MM.1S (cell line): ENCODE results near the gene CHN2.

Experiments
- DNase-seq: peaks from one replicate; pipeline ENCODE4 v3.0.0-alpha.2; 2015
- H2AFZ ChIP-seq: fragments of 300-600 bp; sonication (generic); 2 replicates; pipeline ENCODE4 v1.6.0; 2016; ENCODE audit warnings: antibody characterized with exemption, low read length
- H3F3A ChIP-seq: fragments of 300-600 bp; sonication (generic); 2 replicates; pipeline ENCODE4 v1.6.1; 2016; ENCODE audit warnings: mild to moderate bottlenecking, antibody characterized with exemption, low read length, moderate library complexity, mixed read lengths; ENCODE audit not compliant: insufficient read depth
- H3K27ac ChIP-seq: fragments of 300-600 bp; sonication (generic); 2 replicates; pipeline ENCODE4 v1.5.1; 2016; ENCODE audit warnings: mild to moderate bottlenecking, low read length
- H3K27me3 ChIP-seq: fragments of 300-600 bp; sonication (generic); replicated peaks from 2 replicates; pipeline ENCODE4 v1.6.0; 2016; ENCODE audit warnings: low read length; ENCODE audit not compliant: insufficient read depth
- H3K36me3 ChIP-seq: fragments of 300-600 bp; sonication (generic); replicated peaks from 2 replicates; pipeline ENCODE4 v1.6.1; 2016; ENCODE audit warnings: mild to moderate bottlenecking, low read length, mixed read lengths; ENCODE audit not compliant: insufficient read depth
- H3K4me1 ChIP-seq: fragments of 300-600 bp; sonication (generic); 2 replicates; pipeline ENCODE4 v1.6.1; 2016; ENCODE audit warnings: low read length, mixed read lengths
- H3K4me2 ChIP-seq: fragments of 300-600 bp; sonication (generic); 2 replicates; pipeline ENCODE4 v1.6.0; 2016; ENCODE audit warnings: low read depth, low read length
- H3K4me3 ChIP-seq: fragments of 300-600 bp; sonication (generic); 2 replicates; pipeline ENCODE4 v1.5.1; 2016; ENCODE audit warnings: low read length, mixed read lengths
- H3K79me2 ChIP-seq: fragments of 300-600 bp; sonication (generic); 2 replicates; pipeline ENCODE4 v1.6.1; 2016; ENCODE audit warnings: mixed run types, low read length, mixed read lengths
- H3K9ac ChIP-seq: fragments of 300-600 bp; sonication (generic); 2 replicates; pipeline ENCODE4 v1.6.1; 2016; ENCODE audit warnings: low read length, mixed read lengths
- H3K9me2 ChIP-seq: fragments of 300-600 bp; sonication (generic); replicated peaks from 2 replicates; pipeline ENCODE4 v1.6.1; 2016; ENCODE audit warnings: mild to moderate bottlenecking, low read length, mixed read lengths; ENCODE audit not compliant: insufficient read depth
- H3K9me3 ChIP-seq: fragments of 300-600 bp; sonication (generic); replicated peaks from 2 replicates; pipeline ENCODE4 v1.6.1; 2016; ENCODE audit warnings: mild to moderate bottlenecking, low read length, mixed read lengths; ENCODE audit not compliant: insufficient read depth
- H4K20me1 ChIP-seq: fragments of 300-600 bp; sonication (generic); 2 replicates; pipeline ENCODE4 v1.6.1; 2016; ENCODE audit warnings: mild to moderate bottlenecking, low read length, moderate library complexity, mixed read lengths; ENCODE audit not compliant: insufficient read depth
- EZH2 ChIP-seq: fragments of 300-600 bp; sonication (generic); optimal IDR thresholded peaks from 2 replicates; pipeline ENCODE3; 2017; ENCODE audit warnings: low read depth, mild to moderate bottlenecking, antibody characterized with exemption, low read length, mixed read lengths
- EZH2phosphoT487 ChIP-seq: fragments of 300-600 bp; sonication (generic); IDR thresholded peaks from 2 replicates; pipeline ENCODE4 v1.6.1; 2018; ENCODE audit warnings: antibody characterized with exemption, low read length
- TF ChIP-seq, protein P1 (sequence below): fragments of 300-600 bp; sonication (generic); IDR thresholded peaks from 2 replicates; pipeline ENCODE4 v1.5.1; 2016; ENCODE audit warnings: antibody characterized with exemption, low read length, mixed read lengths

The CHN2 gene

GRCh38 chr7:29289156-29290021, 94.8 kb downstream of the CHN2 start:
- no peaks in the 10 kb centered on the region for H3K36me3 ChIP-seq
- TF ChIP-seq EZH2 (no peak), EZH2phosphoT487 (no peak)
- TF ChIP-seq, protein P1, sequence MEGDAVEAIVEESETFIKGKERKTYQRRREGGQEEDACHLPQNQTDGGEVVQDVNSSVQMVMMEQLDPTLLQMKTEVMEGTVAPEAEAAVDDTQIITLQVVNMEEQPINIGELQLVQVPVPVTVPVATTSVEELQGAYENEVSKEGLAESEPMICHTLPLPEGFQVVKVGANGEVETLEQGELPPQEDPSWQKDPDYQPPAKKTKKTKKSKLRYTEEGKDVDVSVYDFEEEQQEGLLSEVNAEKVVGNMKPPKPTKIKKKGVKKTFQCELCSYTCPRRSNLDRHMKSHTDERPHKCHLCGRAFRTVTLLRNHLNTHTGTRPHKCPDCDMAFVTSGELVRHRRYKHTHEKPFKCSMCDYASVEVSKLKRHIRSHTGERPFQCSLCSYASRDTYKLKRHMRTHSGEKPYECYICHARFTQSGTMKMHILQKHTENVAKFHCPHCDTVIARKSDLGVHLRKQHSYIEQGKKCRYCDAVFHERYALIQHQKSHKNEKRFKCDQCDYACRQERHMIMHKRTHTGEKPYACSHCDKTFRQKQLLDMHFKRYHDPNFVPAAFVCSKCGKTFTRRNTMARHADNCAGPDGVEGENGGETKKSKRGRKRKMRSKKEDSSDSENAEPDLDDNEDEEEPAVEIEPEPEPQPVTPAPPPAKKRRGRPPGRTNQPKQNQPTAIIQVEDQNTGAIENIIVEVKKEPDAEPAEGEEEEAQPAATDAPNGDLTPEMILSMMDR = no peak
- H3K27me3 ChIP-seq = no peaks in the 10 kb centered on the region
- H3K27ac ChIP-seq = no peak overlapping the region
- no peaks in the 10 kb centered on the region for H3F3A ChIP-seq
- no peak overlapping the region for H3K4me3 ChIP-seq
- H3K9ac ChIP-seq = no peak overlapping the region
- H3K4me2 ChIP-seq = no peak overlapping the region
- H3K9me2 ChIP-seq = no peaks in the 10 kb centered on the region
- H4K20me1 ChIP-seq = no peaks in the 10 kb centered on the region
- H3K79me2 ChIP-seq = no peaks in the 10 kb centered on the region
- no peak for DNase-seq
- H2AFZ ChIP-seq = no peak overlapping the region
- no peaks in the 10 kb centered on the region for H3K9me3 ChIP-seq
- H3K4me1 ChIP-seq = no peaks in the 10 kb centered on the region

- H3K4me3 ChIP-seq = no peak overlapping the region
- no peak overlapping the region for H3K4me2 ChIP-seq
These were observed 96.3 kb downstream of the CHN2 start for GRCh38 chr7:29290829-29291228.

GRCh38 chr7:29291723-29292618, 97.4 kb downstream of the CHN2 start:
- Histone ChIP-seq H3K27me3 (no peaks in the 10 kb centered on the region), H3K9ac (no peak overlapping the region), H3K27ac (no peak overlapping the region), H3F3A (no peaks in the 10 kb centered on the region), H3K4me1 (no peaks in the 10 kb centered on the region), H3K4me3 (no peak overlapping the region), H3K9me2 (no peaks in the 10 kb centered on the region), H2AFZ (no peak overlapping the region), H3K9me3 (no peaks in the 10 kb centered on the region), H3K36me3 (no peaks in the 10 kb centered on the region), H3K4me2 (no peak overlapping the region), H4K20me1 (no peaks in the 10 kb centered on the region), H3K79me2 (no peaks in the 10 kb centered on the region)
- no peak for TF ChIP-seq EZH2
- no peak for TF ChIP-seq EZH2phosphoT487
- TF ChIP-seq, protein P1 = no peak
- DNase-seq = no peak

More at GRCh38 chr7:29290829-29291228, 96.3 kb downstream of the CHN2 start:
- no peaks in the 10 kb centered on the region for H3K9me2 ChIP-seq
- TF ChIP-seq, protein P1 = no peak
- TF ChIP-seq EZH2phosphoT487 (no peak), EZH2 (no peak)
- H3K27me3 ChIP-seq = no peaks in the 10 kb centered on the region
- H3K4me1 ChIP-seq = no peaks in the 10 kb centered on the region
- no peak overlapping the region for H3K9ac ChIP-seq
- no peak overlapping the region for H3K27ac ChIP-seq
- no peak overlapping the region for H2AFZ ChIP-seq
- no peaks in the 10 kb centered on the region for H3F3A ChIP-seq
- no peaks in the 10 kb centered on the region for H4K20me1 ChIP-seq
- no peaks in the 10 kb centered on the region for H3K36me3 ChIP-seq
- no peaks in the 10 kb centered on the region for H3K79me2 ChIP-seq
- DNase-seq = no peak
- no peaks in the 10 kb centered on the region for H3K9me3 ChIP-seq
